Karpas-422 (cell line): ENCODE data around the gene CDC25A. TPM values are rescaled to one million over a fixed set of nuclear protein-coding genes. Genes with fewer than 3 reads are reported as not detected.

Experiments used
- DNase-seq: peaks from one replicate; pipeline ENCODE4 v3.0.0-alpha.2; 2015
- H2AFZ ChIP-seq: fragments of 200-600 bp; sonication (generic); 2 replicates; pipeline ENCODE4 v1.6.1; 2014; ENCODE audit warnings: antibody characterized with exemption, low read length, mixed read lengths
- H3K27ac ChIP-seq: fragments of 200-600 bp; sonication (generic); 2 replicates; pipeline ENCODE4 v1.5.1; 2014; ENCODE audit warnings: mild to moderate bottlenecking, low read length, moderate library complexity
- H3K27me3 ChIP-seq: fragments of 200-600 bp; sonication (generic); 2 replicates; pipeline ENCODE4 v1.6.1; 2014; ENCODE audit warnings: low read length, mixed read lengths
- H3K36me3 ChIP-seq: fragments of 200-600 bp; sonication (generic); 2 replicates; pipeline ENCODE4 v1.6.1; 2014; ENCODE audit warnings: low read length, mixed read lengths; ENCODE audit not compliant: insufficient read depth
- H3K4me1 ChIP-seq: fragments of 200-600 bp; sonication (generic); 2 replicates; pipeline ENCODE4 v1.6.1; 2014; ENCODE audit warnings: mild to moderate bottlenecking, low read length, mixed read lengths
- H3K4me2 ChIP-seq: fragments of 200-600 bp; sonication (generic); 2 replicates; pipeline ENCODE4 v1.6.1; 2014; ENCODE audit warnings: low read length, low read depth, mild to moderate bottlenecking; ENCODE audit not compliant: poor library complexity, severe bottlenecking
- H3K4me3 ChIP-seq: fragments of 200-600 bp; sonication (generic); 2 replicates; pipeline ENCODE4 v1.5.1; 2014; ENCODE audit warnings: mild to moderate bottlenecking, antibody characterized with exemption, low read length, mixed read lengths
- H3K79me2 ChIP-seq: fragments of 200-600 bp; sonication (generic); 2 replicates; pipeline ENCODE4 v1.6.1; 2014; ENCODE audit warnings: mild to moderate bottlenecking, low read length, mixed read lengths
- H3K9ac ChIP-seq: fragments of 200-600 bp; sonication (generic); 2 replicates; pipeline ENCODE4 v1.6.0; 2014; ENCODE audit warnings: low read length
- H3K9me2 ChIP-seq: fragments of 200-600 bp; sonication (generic), shearing (Covaris generic); replicated peaks from 2 replicates; pipeline ENCODE4 v1.6.0; 2014; ENCODE audit warnings: mild to moderate bottlenecking, low read length, moderate library complexity; ENCODE audit not compliant: insufficient read depth
- H3K9me3 ChIP-seq: fragments of 300-700, 200-600 bp; sonication (generic); 2 replicates; pipeline ENCODE4 v1.6.1; 2014; ENCODE audit warnings: low read length, mixed read lengths
- H4K20me1 ChIP-seq: fragments of 200-600 bp; sonication (generic); 2 replicates; pipeline ENCODE4 v1.6.1; 2014; ENCODE audit warnings: mild to moderate bottlenecking, antibody characterized with exemption, low read length, low read depth; ENCODE audit not compliant: insufficient read depth
- total RNA-seq: library from RNA; depleted of rRNA; stranded (reverse); fragments of >200 nt; shearing (Covaris generic); gene quantifications from 2 replicates; pipeline ENCODE4 v1.2.3, GENCODE V29; 2014; ENCODE audit warnings: low replicate concordance

The CDC25A gene
- total RNA-seq, 1 experiment from 2014 or later: 12.9 TPM

DNA sequence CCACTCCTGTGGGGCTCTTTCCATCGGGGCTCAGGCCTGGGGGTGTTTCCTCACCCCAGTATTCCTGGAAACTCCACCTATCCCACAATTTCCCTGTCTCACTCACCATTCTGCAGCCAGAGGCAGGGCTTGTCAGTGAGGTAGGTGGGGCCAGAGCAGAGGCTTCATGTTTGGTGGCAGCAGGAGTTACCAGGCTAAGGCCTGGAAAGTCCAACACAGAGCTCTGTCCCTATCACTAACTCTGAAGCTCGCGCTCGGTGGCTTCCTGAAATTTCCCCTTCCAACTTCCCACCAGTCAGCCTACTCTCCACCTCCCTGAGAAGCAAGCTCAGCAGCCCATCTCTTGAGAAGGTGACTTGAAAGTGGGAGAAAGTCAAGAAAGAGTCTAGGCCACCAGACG lies 44.2 kb downstream of the CDC25A start:
- Histone ChIP-seq H4K20me1 (no peaks in the 10 kb centered on the region), H3K36me3 (no peaks in the 10 kb centered on the region), H3K9ac (no peak overlapping the region), H3K9me2 (no peaks in the 10 kb centered on the region), H3K4me1 (peaks cover 4% of the 10 kb centered on the region), H3K27me3 (no peaks in the 10 kb centered on the region), H3K27ac (no peak overlapping the region), H3K9me3 (no peaks in the 10 kb centered on the region), H3K79me2 (no peaks in the 10 kb centered on the region), H3K4me3 (no peak overlapping the region), H2AFZ (no peak overlapping the region), H3K4me2 (no peak overlapping the region)
- no peak for DNase-seq

DNA sequence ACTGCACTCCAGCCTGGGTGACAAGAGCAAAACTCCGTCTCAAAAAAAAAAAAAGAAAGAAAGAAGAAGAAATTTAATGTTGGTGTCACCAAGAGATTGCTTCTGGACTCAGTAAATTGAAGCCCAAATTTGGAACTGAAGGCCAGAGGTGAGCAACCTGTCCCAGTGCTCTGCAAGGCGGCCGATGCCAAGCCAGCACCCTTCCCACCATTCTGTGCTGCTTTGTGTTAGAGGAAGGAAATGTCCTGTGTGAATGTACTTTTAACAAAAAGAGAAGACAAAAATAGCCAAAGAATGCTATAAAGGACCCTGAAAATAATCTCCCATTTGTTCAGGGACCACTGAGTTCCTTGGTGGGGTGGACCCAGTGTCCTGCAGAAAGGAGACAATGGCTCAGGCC lies 44.6 kb downstream of the CDC25A start:
- Histone ChIP-seq H3K79me2 (no peaks in the 10 kb centered on the region), H3K4me2 (no peak overlapping the region), H3K27me3 (no peaks in the 10 kb centered on the region), H3K27ac (no peak overlapping the region), H3K36me3 (no peaks in the 10 kb centered on the region), H3K9me2 (no peaks in the 10 kb centered on the region), H4K20me1 (no peaks in the 10 kb centered on the region), H3K4me3 (no peak overlapping the region), H3K4me1 (peaks cover 4% of the 10 kb centered on the region), H3K9ac (no peak overlapping the region), H2AFZ (no peak overlapping the region), H3K9me3 (no peaks in the 10 kb centered on the region)
- DNase-seq: no peak

DNA sequence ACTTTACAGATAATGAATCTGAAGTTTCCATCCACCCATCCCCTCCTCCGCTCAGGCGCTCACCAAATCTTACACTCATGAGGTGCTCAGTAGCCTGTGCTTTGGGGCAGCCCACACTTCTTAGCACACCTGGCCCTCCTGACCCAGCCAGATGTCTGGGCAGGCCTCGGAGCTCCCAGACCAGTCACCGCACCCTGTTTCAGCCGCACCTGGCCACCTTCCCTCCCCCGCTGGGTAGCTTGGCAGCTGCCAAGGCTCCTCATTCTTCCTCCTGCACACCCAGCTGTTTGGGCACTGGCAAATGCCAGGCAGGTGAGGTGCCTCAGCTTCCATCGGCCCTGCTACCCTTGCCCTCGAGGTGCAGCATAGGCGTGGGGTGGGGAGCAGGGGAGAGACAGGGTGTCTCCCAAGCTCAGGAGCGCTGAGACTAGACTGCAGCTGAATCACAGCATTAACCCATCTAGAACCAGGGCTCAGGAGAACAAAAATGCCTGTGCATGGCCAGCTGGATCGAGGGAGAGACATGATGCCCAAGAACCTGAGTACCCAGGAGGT lies 45.8 kb downstream of the CDC25A start:
- Histone ChIP-seq H4K20me1 (no peaks in the 10 kb centered on the region), H3K4me2 (no peak overlapping the region), H3K9me2 (no peaks in the 10 kb centered on the region), H3K36me3 (no peaks in the 10 kb centered on the region), H3K27me3 (no peaks in the 10 kb centered on the region), H3K4me1 (peaks cover 4% of the 10 kb centered on the region), H3K4me3 (no peak overlapping the region), H3K9me3 (no peaks in the 10 kb centered on the region), H3K27ac (no peak overlapping the region), H3K9ac (no peak overlapping the region), H2AFZ (no peak overlapping the region), H3K79me2 (no peaks in the 10 kb centered on the region)
- DNase-seq: no peak

DNA sequence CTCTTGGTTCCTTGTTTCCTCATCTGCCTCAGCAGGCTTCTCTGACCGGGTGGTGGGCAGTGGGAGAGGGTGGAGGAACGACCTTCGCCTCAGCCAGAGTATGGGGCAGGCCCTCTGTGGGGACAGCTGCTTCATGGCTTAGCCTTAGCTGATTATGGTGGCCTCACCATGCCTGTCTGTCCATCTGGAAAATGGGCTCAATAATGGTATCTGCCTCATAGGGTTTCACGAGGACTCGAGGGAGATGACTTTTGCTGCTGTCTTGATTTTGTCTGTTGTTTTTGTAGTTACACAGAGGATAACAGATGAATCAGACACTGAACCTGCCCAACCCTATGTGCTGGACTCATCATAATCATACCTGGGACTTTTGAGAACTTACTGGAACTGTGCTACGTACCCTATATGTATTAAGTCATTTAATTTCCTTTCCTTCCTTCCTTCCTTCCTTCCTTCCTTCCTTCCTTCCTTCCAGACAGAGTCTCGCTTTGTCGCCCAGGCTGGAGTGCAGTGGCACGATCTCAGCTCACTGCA lies 46.5 kb downstream of the CDC25A start:
- Histone ChIP-seq H4K20me1 (no peaks in the 10 kb centered on the region), H3K27ac (no peak overlapping the region)
- no peak for DNase-seq

DNA sequence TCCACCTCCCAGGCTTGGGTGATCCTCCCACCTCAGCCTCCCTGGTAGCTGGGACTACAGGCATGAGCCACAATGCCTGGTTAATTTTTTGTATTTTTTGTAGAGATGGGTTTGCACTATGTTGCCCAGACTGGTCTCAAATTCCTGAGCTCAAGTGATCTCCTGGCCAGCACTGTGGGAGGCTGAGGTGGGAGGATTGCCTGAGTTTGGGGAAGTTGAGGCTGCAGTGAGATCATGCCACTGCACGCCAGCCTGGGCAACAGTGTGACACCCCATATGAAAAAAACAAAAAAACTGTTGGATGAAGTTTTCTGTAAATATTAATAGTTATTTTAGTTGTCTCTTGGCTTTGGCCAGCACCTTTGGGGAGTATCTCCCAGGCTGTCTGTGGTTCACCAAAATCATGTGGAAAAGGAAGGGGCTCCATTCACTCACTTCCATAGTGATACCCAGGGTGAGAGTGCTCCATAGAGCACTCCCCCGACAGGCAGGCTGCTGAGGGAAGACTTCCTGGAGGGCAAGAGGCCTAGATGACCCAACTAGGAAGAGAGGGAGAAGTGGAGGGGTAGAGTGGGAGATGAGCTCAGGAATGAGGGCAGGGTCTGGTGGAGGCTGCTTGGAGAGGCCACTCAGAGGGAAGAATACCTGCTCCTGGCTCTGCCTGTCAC lies 47.1 kb downstream of the CDC25A start:
- no peak overlapping the region for H3K4me3 ChIP-seq
- H3K9ac ChIP-seq: no peak overlapping the region
- no peaks in the 10 kb centered on the region for H3K9me2 ChIP-seq
- no peak overlapping the region for H3K4me2 ChIP-seq
- no peak for DNase-seq
- no peak overlapping the region for H3K27ac ChIP-seq
- H3K27me3 ChIP-seq: no peaks in the 10 kb centered on the region
- H3K79me2 ChIP-seq: no peaks in the 10 kb centered on the region
- H2AFZ ChIP-seq: no peak overlapping the region
- peaks cover 4% of the 10 kb centered on the region for H3K4me1 ChIP-seq
- H3K36me3 ChIP-seq: no peaks in the 10 kb centered on the region
- H4K20me1 ChIP-seq: no peaks in the 10 kb centered on the region
- H3K9me3 ChIP-seq: no peaks in the 10 kb centered on the region

More for the DNA sequence above, 46.5 kb downstream of the CDC25A start:
- H3K4me2 ChIP-seq: no peak overlapping the region
- no peak overlapping the region for H2AFZ ChIP-seq
- no peak overlapping the region for H3K4me3 ChIP-seq
- H3K9me3 ChIP-seq: no peaks in the 10 kb centered on the region
- H3K9me2 ChIP-seq: no peaks in the 10 kb centered on the region
- no peaks in the 10 kb centered on the region for H3K36me3 ChIP-seq
- H3K9ac ChIP-seq: no peak overlapping the region
- peaks cover 4% of the 10 kb centered on the region for H3K4me1 ChIP-seq
- H3K27me3 ChIP-seq: no peaks in the 10 kb centered on the region
- no peaks in the 10 kb centered on the region for H3K79me2 ChIP-seq

DNA sequence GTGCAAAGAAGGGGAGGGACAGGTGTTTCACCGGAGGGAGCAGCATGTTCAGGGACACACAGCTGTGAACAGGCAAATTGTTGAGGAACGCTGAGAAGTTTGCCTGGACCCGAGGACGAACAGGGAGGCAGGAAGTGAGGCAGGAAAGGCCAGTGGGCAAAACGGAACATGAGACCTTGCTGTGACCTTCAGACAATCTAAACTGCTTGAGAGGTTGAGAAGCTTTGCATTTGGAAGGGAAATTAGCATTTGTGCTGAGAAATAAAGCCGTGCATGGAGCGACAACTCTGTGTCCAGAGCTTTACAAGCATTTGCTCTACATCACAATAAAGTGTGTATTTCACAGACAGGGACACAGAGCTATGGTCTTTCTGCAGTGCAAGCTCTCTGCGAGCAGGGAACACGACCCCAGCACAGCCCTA lies 47.9 kb downstream of the CDC25A start:
- no peaks in the 10 kb centered on the region for H4K20me1 ChIP-seq
- peak overlapping the region; percentile 45 for H3K9ac ChIP-seq
- no peak for DNase-seq
- no peaks in the 10 kb centered on the region for H3K27me3 ChIP-seq
- no peak overlapping the region for H3K27ac ChIP-seq
- no peaks in the 10 kb centered on the region for H3K9me3 ChIP-seq
- 0 out of 2 replicates have a peak overlapping the region, but pooled peaks have one; percentile 36 for H3K4me3 ChIP-seq
- H3K36me3 ChIP-seq: no peaks in the 10 kb centered on the region
- no peaks in the 10 kb centered on the region for H3K9me2 ChIP-seq
- peaks cover 4% of the 10 kb centered on the region for H3K4me1 ChIP-seq
- peak overlapping the region; percentile 79 for H2AFZ ChIP-seq
- peak overlapping the region; percentile 43 for H3K4me2 ChIP-seq
- H3K79me2 ChIP-seq: no peaks in the 10 kb centered on the region

DNA sequence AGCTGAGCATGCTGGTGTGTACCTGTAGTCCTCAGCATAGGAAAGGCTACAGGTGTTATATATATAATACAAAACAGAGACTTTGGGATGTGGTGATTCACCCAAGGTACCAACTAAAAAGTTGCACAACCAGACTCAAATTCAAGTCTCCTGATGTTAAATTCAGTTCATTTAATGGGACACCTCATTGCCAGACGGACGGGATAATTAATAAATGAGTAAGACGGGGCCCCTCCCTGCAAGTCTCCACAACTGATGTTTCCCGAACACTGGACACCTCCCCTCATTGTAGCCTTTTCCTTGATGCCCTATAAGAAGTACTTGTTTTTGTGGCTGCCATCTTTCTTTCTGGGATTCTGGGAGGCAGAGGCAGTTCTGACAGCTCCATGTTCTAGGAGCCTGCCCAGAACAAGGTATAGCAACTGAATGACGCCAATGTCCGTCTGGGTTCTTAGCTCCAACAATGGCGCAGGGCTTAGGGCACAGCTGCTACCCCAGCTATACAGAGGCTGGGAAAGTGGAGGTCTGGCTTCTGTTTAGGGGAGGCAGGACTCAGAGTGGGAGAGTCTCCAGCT lies 50.7 kb downstream of the CDC25A start:
- no peaks in the 10 kb centered on the region for H3K36me3 ChIP-seq
- no peaks in the 10 kb centered on the region for H4K20me1 ChIP-seq
- H3K9ac ChIP-seq: no peak overlapping the region
- no peak overlapping the region for H2AFZ ChIP-seq
- no peaks in the 10 kb centered on the region for H3K9me3 ChIP-seq
- no peaks in the 10 kb centered on the region for H3K9me2 ChIP-seq
- H3K4me3 ChIP-seq: no peak overlapping the region
- no peaks in the 10 kb centered on the region for H3K79me2 ChIP-seq
- DNase-seq: no peak
- peaks cover 4% of the 10 kb centered on the region for H3K4me1 ChIP-seq
- H3K4me2 ChIP-seq: no peak overlapping the region
- no peak overlapping the region for H3K27ac ChIP-seq
- no peaks in the 10 kb centered on the region for H3K27me3 ChIP-seq
